VCaP (cell line): ENCODE measurements around the gene DDI1.
"Not testable (repeated sequence)": the region's sequence is repeated elsewhere in the genome, so short reads cannot be mapped to it uniquely, and the experiment has no call there.

Source experiments
- H3K27ac ChIP-seq: fragments of 450-650 bp; 2 replicates; pipeline ENCODE4 v1.5.1; 2017
- TF ChIP-seq, protein P1 (sequence below): fragments of 450-650 bp; conservative IDR thresholded peaks from 2 replicates; pipeline ENCODE4 v1.5.1; 2017; ENCODE audit warnings: mild to moderate bottlenecking, moderate library complexity

Gene DDI1

DNA sequence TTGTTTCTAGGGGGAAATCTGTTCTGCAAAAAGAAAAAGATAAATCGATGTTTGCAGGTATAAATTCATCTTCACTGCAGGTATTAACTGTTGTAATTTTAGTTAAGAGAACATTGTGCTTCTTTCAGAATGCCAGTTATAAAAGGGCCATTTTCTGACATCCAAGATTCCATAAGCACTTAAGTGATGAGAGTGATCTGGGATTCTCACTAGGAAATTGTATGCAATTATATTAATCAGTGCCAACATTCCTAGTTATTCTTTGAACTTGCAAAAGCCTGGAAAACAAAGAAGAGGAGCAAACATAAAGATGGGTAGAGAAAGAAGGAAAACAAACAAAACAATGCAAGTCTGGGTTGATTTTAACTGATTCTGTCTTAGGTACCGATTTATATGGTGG, 5.4 kb downstream of the DDI1 start:
- TF ChIP-seq, protein P1, sequence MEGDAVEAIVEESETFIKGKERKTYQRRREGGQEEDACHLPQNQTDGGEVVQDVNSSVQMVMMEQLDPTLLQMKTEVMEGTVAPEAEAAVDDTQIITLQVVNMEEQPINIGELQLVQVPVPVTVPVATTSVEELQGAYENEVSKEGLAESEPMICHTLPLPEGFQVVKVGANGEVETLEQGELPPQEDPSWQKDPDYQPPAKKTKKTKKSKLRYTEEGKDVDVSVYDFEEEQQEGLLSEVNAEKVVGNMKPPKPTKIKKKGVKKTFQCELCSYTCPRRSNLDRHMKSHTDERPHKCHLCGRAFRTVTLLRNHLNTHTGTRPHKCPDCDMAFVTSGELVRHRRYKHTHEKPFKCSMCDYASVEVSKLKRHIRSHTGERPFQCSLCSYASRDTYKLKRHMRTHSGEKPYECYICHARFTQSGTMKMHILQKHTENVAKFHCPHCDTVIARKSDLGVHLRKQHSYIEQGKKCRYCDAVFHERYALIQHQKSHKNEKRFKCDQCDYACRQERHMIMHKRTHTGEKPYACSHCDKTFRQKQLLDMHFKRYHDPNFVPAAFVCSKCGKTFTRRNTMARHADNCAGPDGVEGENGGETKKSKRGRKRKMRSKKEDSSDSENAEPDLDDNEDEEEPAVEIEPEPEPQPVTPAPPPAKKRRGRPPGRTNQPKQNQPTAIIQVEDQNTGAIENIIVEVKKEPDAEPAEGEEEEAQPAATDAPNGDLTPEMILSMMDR: no peak
- no peak overlapping the region for H3K27ac ChIP-seq

- H3K27ac ChIP-seq: no peak overlapping the region
- TF ChIP-seq, protein P1: no peak
These were observed 6.7 kb downstream of the DDI1 start for GRCh38 chr11:104043142-104043541.

DNA sequence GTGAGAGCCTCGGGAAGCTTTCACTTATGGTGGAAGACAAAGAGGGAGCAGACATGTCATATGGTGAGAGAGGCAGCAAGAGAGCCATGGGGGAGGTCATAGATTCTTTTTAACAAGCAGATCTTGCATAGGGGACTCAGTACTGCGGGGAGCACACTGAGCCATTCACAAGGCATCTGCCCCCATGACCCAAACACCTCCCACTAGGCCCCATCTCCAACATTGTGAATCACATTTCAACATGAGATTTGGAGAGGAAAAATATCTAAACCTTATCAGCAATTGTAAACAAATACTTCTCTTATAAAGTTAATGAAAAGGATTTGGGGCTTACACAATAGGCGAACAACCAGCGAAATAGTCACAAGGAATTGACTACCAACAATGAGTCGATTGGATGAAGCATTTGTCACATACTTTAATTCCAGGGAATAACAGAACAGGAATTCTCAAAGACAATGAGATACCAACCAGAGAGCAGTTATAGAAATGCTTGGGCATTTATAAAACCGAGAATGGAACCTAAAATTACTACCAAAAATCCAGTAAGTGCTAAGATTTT, 7.3 kb downstream of the DDI1 start:
- TF ChIP-seq, protein P1: no peak
- H3K27ac ChIP-seq: no peak overlapping the region

DNA sequence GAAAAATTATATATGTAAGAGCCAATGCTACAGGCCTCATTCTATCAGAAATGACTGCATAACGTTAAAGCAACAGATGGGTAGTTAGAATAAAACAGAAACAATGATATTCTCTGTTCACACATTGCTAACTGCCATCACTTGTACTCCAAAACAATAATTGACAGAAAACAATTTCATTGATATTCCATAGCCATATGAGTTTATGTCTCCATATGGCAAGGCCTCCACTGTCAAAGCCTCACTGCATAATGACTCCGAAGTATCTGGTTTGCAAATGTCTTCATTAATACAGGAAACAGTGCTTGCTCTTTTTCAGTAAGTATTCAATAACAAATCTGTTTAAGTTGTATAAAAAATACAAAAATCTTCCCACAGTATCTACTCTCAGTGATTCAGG, 9.9 kb downstream of the DDI1 start:
- H3K27ac ChIP-seq: no peak overlapping the region

DNA sequence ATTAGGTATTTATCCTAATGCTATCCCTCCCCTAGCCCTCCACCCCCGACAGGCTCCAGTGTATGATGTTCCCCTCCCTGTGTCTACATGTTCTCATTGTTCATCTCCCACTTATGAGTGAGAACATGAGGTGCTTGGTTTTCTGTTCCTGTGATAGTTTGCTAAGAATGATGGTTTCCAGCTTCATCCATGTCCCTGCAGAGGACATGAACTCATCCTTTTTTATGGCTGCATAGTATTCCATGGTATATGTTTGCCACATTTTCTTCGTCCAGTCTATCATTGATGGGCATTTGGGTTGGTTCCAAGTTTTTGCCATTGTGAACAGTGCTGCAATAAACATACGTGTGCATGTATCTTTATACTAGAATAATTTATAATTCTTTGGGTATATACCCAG, 10.4 kb downstream of the DDI1 start:
- not testable (repeated sequence) for H3K27ac ChIP-seq

More for the DNA sequence above, 9.9 kb downstream of the DDI1 start:
- TF ChIP-seq, protein P1: no peak

DNA sequence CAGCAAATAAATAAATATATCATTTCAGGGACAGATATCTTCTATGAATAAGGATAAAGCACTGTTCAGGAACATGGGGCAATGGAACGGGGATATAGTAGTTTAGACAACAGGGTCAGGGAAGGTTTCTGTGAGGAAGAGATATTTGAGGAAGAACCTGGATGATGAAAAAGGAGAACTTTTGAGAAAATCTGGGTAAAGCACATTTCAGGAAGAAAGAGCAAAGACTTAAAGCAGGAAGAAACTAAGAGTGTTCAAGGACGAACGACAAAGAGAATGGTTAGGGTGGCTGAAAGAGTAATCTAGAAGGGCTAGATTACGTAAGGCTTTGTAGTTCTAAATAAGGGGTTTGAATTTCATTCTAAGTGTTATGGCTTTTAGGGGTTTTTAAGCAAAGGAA, 12.7 kb downstream of the DDI1 start:
- H3K27ac ChIP-seq: no peak overlapping the region
- TF ChIP-seq, protein P1: no peak

GRCh38 chr11:104051778-104052177, 15.3 kb downstream of the DDI1 start:
- H3K27ac ChIP-seq: no peak overlapping the region
- TF ChIP-seq, protein P1: no peak

DNA sequence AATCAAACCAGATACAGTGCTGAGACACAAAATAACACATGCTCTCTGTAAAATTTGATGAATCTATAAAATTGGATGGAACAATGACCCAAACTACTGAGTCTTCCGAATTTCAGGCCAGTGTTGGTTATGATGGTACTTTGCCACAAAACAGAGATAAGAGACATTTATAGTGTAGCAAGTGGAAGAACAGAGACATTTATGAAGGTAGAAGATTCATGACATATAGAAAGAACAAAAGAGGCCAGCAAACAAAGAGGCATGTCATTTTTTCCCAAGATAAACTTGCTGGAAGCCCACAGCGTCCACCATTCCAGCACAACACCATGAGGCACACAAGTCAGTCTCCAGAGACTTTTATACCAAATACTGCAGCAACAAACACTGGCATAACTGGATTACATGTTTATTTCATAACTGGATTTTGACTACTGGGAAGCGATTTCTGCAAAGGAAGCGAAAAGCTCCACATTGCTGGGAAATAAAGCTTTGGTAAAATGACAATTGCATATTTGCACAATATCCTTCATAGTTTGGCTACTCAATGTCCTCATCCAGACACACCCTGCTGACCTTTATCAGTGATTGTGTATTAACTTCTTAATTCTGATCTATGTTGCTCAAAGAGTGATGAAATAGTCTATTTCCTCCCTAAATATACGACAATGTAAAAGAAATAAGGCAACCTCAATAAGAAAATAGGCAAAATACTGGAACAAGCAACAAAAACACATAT, 17.5 kb downstream of the DDI1 start:
- TF ChIP-seq, protein P1: no peak
- no peak overlapping the region for H3K27ac ChIP-seq
